ENCODE data around the gene DOCK3. TPM values are rescaled to one million over a fixed set of nuclear protein-coding genes. Genes with fewer than 3 reads are reported as not detected.

Gene DOCK3, protein sequence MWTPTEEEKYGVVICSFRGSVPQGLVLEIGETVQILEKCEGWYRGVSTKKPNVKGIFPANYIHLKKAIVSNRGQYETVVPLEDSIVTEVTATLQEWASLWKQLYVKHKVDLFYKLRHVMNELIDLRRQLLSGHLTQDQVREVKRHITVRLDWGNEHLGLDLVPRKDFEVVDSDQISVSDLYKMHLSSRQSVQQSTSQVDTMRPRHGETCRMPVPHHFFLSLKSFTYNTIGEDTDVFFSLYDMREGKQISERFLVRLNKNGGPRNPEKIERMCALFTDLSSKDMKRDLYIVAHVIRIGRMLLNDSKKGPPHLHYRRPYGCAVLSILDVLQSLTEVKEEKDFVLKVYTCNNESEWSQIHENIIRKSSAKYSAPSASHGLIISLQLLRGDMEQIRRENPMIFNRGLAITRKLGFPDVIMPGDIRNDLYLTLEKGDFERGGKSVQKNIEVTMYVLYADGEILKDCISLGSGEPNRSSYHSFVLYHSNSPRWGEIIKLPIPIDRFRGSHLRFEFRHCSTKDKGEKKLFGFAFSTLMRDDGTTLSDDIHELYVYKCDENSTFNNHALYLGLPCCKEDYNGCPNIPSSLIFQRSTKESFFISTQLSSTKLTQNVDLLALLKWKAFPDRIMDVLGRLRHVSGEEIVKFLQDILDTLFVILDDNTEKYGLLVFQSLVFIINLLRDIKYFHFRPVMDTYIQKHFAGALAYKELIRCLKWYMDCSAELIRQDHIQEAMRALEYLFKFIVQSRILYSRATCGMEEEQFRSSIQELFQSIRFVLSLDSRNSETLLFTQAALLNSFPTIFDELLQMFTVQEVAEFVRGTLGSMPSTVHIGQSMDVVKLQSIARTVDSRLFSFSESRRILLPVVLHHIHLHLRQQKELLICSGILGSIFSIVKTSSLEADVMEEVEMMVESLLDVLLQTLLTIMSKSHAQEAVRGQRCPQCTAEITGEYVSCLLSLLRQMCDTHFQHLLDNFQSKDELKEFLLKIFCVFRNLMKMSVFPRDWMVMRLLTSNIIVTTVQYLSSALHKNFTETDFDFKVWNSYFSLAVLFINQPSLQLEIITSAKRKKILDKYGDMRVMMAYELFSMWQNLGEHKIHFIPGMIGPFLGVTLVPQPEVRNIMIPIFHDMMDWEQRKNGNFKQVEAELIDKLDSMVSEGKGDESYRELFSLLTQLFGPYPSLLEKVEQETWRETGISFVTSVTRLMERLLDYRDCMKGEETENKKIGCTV (N-terminal part only)
- total RNA-seq = 1 to 10 TPM; 1.6 to 1.7 TPM

DNA sequence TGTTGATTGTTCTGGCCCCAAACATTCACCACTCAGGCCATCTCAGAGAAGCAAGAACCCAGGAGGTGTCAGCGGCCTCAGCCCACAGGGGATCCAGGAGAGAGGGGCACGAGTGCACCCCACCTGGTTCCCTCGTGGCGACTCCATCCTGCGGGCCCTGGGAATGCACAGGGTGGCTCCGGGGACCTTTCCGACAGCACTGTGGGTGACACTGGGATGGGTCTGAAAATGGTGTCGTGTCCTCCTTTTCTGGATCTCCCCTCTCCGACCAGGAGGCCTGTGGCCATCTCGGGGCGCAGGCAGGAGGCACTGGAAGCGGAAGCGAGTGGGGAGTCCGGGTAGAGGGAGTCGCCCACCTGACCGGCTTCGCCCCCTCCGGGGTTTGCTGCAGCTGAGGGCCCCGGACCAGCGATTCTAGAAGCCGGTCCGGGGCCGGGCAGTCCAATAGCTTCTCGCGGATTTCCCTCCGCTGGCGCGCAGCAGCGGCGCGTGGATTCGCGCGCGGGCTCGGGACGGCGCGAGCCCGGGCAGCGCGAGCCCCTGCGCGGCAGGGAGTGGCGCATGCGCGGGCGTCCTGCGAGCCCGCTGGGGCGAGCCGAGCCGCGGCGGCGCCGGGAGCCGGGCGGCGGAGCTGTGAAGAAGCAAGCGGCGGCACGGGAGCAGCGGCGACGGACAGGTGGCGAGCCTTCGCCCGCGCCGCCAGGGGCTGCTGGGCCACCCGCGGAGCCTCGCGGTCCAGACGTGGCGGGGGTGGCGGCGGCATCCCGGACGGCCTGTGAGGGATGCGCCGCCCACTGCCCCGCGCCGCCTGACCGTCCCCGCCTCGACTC, at the start of gene DOCK3:
Gene DOCK3 (plus strand): TSS at position 579 of the 830 bp plus-strand sequence. CDS start 337 bp downstream, outside the sequence.
- DNase-seq = peak; percentile 57
- Mint-ChIP-seq H3K27ac (peak within 1 kb of the TSS; percentile 9), H3K9me3 (no peaks in the 10 kb centered on the region), H3K36me3 (ENCODE audit: low read depth) (no peaks in the 10 kb centered on the region), H3K27me3 (ENCODE audit: low read depth) (peaks cover 37% of the 10 kb centered on the region), H3K4me3 (peak within 1 kb of the TSS; percentile 64), H3K4me1 (ENCODE audit: low read depth) (peaks cover 7% of the 10 kb centered on the region)
- intact Hi-C loops (cut with micrococcal nuclease) = loop anchor here (1.0 to 5.0 kb wide), 4 partner anchors 58 to 713 kb away; partner anchors contain the start of gene MANF
- CTCF ChIA-PET = interaction anchor here (0.6 to 3.4 kb wide), 11 partner anchors 8 to 297 kb away, joined by 3 to 16 read pairs (median 4); no protein-coding TSS in a partner anchor

GRCh38 chr3:50625231-50626182, 49.2 kb upstream of the DOCK3 start:
- H3K4me3 Mint-ChIP-seq = no peak overlapping the region
- no peak for DNase-seq
- H3K36me3 Mint-ChIP-seq (ENCODE audit: low read depth) = peaks cover 35% of the 10 kb centered on the region
- peaks cover 92% of the 10 kb centered on the region for H3K4me1 Mint-ChIP-seq (ENCODE audit: low read depth)
- no peaks in the 10 kb centered on the region for H3K27me3 Mint-ChIP-seq (ENCODE audit: low read depth)
- peak overlapping the region; percentile 91 for H3K27ac Mint-ChIP-seq
- H3K9me3 Mint-ChIP-seq = no peaks in the 10 kb centered on the region
- intact Hi-C loops (cut with micrococcal nuclease) = no loop called here
- CTCF ChIA-PET = interaction anchor here (0.6 to 8.5 kb wide), 9 partner anchors 9 to 306 kb away, joined by 3 to 69 read pairs (median 7); partner anchors contain the start of gene MAPKAPK3

DNA sequence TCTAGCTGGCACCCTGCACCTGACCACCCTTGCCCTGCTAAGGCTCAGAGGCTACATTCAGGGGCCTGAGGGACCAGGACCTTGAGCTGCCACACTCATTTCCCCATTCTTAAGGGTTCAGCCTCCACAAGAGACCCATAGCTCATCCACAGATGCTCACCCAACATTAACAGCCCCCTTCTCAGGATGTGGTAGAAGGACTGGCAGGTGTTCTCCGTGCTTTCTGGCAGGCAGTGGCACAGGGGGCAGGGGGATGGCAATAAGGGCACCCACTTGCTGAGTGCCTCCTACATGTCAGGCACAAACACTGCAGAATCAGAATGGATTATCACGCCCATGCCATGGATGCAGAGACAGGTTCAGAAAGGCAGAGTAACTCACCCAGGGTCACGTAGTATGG, 48.3 kb upstream of the DOCK3 start:
- Mint-ChIP-seq H3K4me1 (ENCODE audit: low read depth) (peaks cover 95% of the 10 kb centered on the region), H3K27me3 (ENCODE audit: low read depth) (no peaks in the 10 kb centered on the region), H3K4me3 (no peak overlapping the region), H3K27ac (no peak overlapping the region), H3K36me3 (ENCODE audit: low read depth) (peaks cover 33% of the 10 kb centered on the region), H3K9me3 (no peaks in the 10 kb centered on the region)
- intact Hi-C loops (cut with micrococcal nuclease) = no loop called here
- CTCF ChIA-PET = interaction anchor here (0.6 to 4.2 kb wide), 6 partner anchors 8 to 306 kb away, joined by 3 to 33 read pairs (median 4); partner anchors contain the start of gene MAPKAPK3
- DNase-seq = no peak

DNA sequence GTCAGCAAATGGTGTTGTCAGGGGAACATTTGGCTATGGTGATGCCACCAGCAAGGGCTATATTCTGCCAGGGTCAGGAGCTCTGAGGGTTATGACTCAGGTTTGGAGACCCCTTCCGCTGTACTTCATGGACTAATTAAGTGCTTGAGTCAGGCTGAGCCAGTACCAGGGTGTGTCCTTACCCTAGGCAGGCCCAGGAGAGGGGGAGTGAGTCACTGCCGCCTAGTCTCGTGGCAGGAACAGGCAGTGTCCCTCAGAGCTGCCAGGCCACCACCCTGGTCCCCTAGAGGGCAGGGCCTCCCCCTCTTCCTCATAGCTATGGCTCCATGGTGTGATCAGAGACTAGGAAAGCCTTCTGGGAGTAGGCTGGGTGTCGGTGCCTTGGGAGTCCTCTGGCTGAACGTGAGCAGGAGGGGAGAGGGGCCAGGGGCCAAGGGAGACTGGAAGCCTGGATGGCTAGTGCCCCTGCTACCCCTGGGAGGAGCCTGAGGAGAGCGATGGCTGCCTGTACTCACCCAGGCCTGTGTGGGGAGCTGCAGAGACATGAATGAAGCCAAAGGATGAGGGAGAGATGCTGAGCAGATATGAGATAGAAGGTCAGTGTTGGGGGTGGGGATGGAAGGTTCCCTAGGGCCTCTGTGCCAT, 47.2 kb upstream of the DOCK3 start:
- peak; percentile 62 for DNase-seq
- Mint-ChIP-seq H3K4me3 (no peak overlapping the region), H3K9me3 (no peaks in the 10 kb centered on the region), H3K4me1 (ENCODE audit: low read depth) (peaks cover 98% of the 10 kb centered on the region), H3K27me3 (ENCODE audit: low read depth) (no peaks in the 10 kb centered on the region), H3K27ac (peak overlapping the region; percentile 79), H3K36me3 (ENCODE audit: low read depth) (peaks cover 30% of the 10 kb centered on the region)
- intact Hi-C loops (cut with micrococcal nuclease) = no loop called here
- CTCF ChIA-PET = interaction anchor here (0.7 to 4.2 kb wide), 6 partner anchors 13 to 55 kb away, joined by 3 to 33 read pairs (median 4); partner anchors contain the start of gene MAPKAPK3

DNA sequence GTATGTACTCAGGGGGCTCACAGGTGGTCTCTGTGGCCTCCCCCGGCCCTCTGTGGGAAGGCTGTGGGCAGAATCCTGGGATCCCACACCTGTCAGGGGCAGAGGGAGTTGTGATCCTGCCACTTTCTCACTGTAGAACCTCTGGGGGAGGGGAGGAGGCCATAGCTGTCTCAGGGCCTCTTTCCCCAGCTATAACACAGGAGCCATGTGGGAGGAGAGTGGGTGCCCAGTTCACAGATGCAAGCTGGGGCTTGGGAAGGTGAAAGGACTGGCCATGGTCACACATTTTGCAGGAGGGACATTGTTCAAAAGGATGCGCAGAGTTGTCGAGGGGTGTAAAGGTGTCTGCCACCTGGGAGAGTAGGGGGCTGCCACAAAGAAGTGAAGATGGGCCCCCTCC, 46.1 kb upstream of the DOCK3 start:
- peaks cover 98% of the 10 kb centered on the region for H3K4me1 Mint-ChIP-seq (ENCODE audit: low read depth)
- H3K27ac Mint-ChIP-seq = peak overlapping the region; percentile 55
- intact Hi-C loops (cut with micrococcal nuclease) = no loop called here
- H3K27me3 Mint-ChIP-seq (ENCODE audit: low read depth) = no peaks in the 10 kb centered on the region
- no peak overlapping the region for H3K4me3 Mint-ChIP-seq
- DNase-seq = no peak
- CTCF ChIA-PET = interaction anchor here (1.1 to 4.2 kb wide), 6 partner anchors 9 to 56 kb away, joined by 3 to 33 read pairs (median 5); partner anchors contain the start of gene MAPKAPK3
- H3K9me3 Mint-ChIP-seq = no peaks in the 10 kb centered on the region
- H3K36me3 Mint-ChIP-seq (ENCODE audit: low read depth) = peaks cover 29% of the 10 kb centered on the region

DNA sequence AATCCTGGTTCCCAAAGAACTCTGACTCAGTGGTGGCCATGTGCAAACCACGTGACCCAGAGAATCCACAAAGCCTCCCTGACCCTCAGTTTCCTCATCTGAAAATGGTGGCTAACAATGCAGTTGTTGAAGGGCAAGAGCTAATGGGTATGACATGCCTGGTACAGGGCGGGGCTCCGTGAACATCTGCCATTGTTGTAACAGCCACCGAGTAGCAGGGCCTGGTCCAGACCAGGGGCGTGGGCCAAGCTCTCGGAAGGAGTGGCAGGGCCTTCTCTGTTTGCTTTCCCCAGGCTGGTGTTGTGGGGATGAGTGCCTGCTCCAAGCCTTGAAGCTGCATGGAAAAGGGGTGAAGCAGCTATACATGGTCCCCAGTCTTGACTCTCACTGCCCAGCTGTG, 44.3 kb upstream of the DOCK3 start:
- Mint-ChIP-seq H3K36me3 (ENCODE audit: low read depth) (peaks cover 17% of the 10 kb centered on the region), H3K4me1 (ENCODE audit: low read depth) (peaks cover 92% of the 10 kb centered on the region), H3K27ac (no peak overlapping the region), H3K27me3 (ENCODE audit: low read depth) (no peaks in the 10 kb centered on the region), H3K9me3 (no peaks in the 10 kb centered on the region), H3K4me3 (no peak overlapping the region)
- CTCF ChIA-PET = interaction anchor here (0.7 to 4.0 kb wide), 5 partner anchors 8 to 23 kb away, joined by 3 to 26 read pairs (median 9); partner anchors contain the start of genes CISH and MAPKAPK3
- no peak for DNase-seq
- intact Hi-C loops (cut with micrococcal nuclease) = no loop called here

DNA sequence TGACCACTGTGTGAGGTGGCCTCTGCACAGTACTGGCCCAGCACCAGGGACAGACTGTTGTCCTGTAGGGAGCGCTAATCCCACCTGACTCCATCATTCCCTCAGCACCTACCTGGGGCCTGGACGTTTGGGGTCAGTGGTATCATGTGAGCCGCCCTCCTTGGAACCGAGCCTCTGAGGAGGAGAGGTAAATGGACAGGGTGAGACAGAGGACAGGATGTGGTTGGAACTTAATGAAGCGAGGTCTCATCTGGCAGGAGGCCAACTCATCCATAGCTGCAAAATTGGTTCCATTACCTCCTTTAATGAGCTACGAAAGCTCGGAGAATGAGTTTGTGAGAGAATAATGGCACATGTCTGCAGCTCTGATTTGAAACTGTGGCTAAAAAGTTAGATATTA, 43.9 kb upstream of the DOCK3 start:
- Mint-ChIP-seq H3K4me1 (ENCODE audit: low read depth) (peaks cover 88% of the 10 kb centered on the region), H3K36me3 (ENCODE audit: low read depth) (peaks cover 17% of the 10 kb centered on the region), H3K27me3 (ENCODE audit: low read depth) (no peaks in the 10 kb centered on the region), H3K9me3 (no peaks in the 10 kb centered on the region), H3K4me3 (no peak overlapping the region), H3K27ac (no peak overlapping the region)
- intact Hi-C loops (cut with micrococcal nuclease) = no loop called here
- CTCF ChIA-PET = interaction anchor here (0.7 to 4.0 kb wide), 6 partner anchors 9 to 23 kb away, joined by 3 to 26 read pairs (median 6); partner anchors contain the start of genes CISH and MAPKAPK3
- DNase-seq = no peak

GRCh38 chr3:50632450-50632849, 42.3 kb upstream of the DOCK3 start:
- intact Hi-C loops (cut with micrococcal nuclease) = no loop called here
- H3K36me3 Mint-ChIP-seq (ENCODE audit: low read depth) = peaks cover 14% of the 10 kb centered on the region
- H3K9me3 Mint-ChIP-seq = no peaks in the 10 kb centered on the region
- H3K4me1 Mint-ChIP-seq (ENCODE audit: low read depth) = peaks cover 86% of the 10 kb centered on the region
- H3K27ac Mint-ChIP-seq = peak overlapping the region; percentile 72
- DNase-seq = no peak
- CTCF ChIA-PET = interaction anchor here (0.7 to 5.1 kb wide), 5 partner anchors 13 to 21 kb away, joined by 3 to 32 read pairs (median 11); partner anchors contain the start of genes CISH and MAPKAPK3
- H3K27me3 Mint-ChIP-seq (ENCODE audit: low read depth) = no peaks in the 10 kb centered on the region
- H3K4me3 Mint-ChIP-seq = no peak overlapping the region

DNA sequence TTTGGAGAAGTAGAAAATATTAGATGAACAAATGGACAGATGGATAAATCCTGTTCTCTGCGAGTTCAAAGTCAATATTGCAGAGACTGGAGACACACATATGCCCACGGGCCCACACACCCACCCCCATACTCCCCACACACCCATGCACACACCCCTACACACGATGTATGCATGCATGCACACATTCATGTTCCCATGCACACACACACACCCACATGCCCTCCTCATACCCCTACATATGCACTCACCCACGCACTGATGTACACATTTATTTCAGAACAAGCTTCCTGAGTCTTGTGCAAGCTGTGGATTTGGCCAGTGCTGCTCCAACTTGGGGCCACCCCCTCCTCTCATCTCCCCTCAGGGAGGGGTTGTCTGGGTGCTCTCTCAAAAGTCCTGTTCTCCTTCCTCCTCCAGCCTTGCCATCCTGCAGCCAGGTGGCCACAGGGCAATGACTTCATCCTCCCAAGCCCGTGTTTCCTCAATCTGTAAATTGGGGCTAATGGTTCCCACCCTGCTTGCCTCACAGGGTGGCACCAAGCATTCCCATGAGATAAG, 41.4 kb upstream of the DOCK3 start:
- intact Hi-C loops (cut with micrococcal nuclease) = no loop called here
- no peaks in the 10 kb centered on the region for H3K27me3 Mint-ChIP-seq (ENCODE audit: low read depth)
- no peak for DNase-seq
- H3K9me3 Mint-ChIP-seq = no peaks in the 10 kb centered on the region
- H3K36me3 Mint-ChIP-seq (ENCODE audit: low read depth) = peaks cover 9% of the 10 kb centered on the region
- H3K27ac Mint-ChIP-seq = no peak overlapping the region
- H3K4me3 Mint-ChIP-seq = no peak overlapping the region
- H3K4me1 Mint-ChIP-seq (ENCODE audit: low read depth) = peaks cover 83% of the 10 kb centered on the region
- CTCF ChIA-PET = interaction anchor here (1.1 to 5.1 kb wide), 3 partner anchors 16 to 20 kb away, joined by 3 to 32 read pairs (median 26); partner anchors contain the start of gene MAPKAPK3

Measured in activated naive CD4-positive, alpha-beta T cell treated with anti-CD3 and anti-CD28 coated beads for 36 hours (primary cell).